GM19395 (cell line): Measurements from ENCODE around the gene KANSL1L.

Experiments used
- ATAC-seq: cut with Tn5 transposase; IDR thresholded peaks from one replicate; pipeline ENCODE4 v1.9.1; 2021; ENCODE audit warnings: mild to moderate bottlenecking, moderate library complexity; ENCODE audit not compliant: unreplicated experiment

The KANSL1L gene

GRCh38 chr2:210000464-210001324 is 170.5 kb downstream of the KANSL1L start:
- ATAC-seq: no peak

DNA sequence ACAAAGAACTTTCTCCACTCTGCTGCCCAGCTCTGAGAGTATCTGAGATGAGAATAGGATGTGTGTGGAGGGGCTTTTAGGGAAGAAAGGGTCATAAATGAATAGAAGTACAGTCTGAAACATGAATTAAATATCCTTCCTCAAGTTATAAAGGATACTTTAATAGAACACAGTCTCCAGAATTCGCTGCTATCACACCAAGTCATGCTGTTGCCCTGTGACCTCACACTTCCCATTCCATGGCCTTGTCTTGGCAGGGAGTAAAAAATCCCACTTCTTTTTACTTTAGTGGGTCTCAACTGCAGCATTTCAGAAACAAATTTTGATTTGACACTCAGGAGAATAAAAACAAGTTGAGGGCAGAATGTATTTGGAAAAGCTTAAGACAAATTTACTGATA is 172.6 kb downstream of the KANSL1L start:
- ATAC-seq: no peak

DNA sequence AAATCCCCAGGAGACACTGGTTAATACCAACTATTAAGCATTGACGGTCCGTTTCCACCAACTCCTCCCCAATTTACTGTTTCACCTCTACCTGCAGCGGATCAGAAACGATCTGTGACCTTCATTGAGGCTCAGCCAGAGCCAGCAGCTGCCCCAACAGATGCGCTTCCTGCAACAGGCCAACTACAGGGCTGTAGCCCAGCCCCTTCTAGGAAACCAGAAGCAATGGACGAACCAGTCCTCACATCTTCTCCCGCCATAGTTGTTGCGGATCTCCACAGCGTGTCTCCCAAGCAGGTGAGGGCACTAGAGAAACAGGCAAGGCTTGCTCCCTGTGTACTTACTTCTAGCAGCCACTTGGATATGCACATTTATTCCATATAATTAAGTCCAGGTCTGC is 177.2 kb downstream of the KANSL1L start:
- ATAC-seq: no peak

DNA sequence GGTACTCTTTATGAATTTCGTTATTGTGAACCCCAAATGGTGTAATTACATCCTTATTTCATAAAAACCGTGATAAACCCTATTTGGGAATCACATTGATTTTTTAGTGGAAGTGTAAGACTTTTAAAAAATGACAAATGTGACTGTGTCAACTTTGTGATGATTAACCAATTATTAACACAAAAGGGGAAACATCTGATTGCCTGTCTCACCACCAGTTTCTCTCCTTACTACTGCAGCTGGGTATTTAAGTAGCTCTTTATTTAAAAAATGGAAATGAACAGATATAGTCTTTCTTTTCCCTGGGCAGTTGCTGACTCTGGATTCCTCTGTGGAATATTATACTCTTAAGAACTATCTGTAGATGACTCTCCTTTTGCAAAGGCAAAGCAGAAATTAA is 180.4 kb downstream of the KANSL1L start:
- ATAC-seq: no peak

DNA sequence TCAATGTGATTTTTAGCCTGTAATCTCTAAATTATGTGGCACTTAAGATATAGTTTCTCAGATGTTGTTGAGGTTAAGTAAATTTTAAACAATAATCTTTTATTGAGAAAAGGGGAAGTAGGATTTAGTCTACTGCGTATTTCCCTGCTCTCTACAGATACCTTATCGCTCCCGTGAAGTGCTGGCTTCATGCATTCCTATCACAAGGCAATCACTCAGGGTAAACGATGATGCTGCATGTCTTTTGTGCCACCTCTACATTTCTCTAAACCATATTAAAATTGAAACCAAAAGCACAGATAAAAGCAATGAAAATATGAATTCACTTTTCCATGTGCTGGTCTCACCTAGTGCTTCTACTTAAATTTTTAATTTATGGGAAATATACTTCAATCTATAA is 183.2 kb downstream of the KANSL1L start:
- no peak for ATAC-seq

- no peak for ATAC-seq
These were observed 184.8 kb downstream of the KANSL1L start for GRCh38 chr2:209986415-209986814.

- ATAC-seq: no peak
These were observed 185.3 kb downstream of the KANSL1L start for GRCh38 chr2:209985874-209986273.

GRCh38 chr2:209984291-209984690 is 186.9 kb downstream of the KANSL1L start:
- ATAC-seq: no peak

DNA sequence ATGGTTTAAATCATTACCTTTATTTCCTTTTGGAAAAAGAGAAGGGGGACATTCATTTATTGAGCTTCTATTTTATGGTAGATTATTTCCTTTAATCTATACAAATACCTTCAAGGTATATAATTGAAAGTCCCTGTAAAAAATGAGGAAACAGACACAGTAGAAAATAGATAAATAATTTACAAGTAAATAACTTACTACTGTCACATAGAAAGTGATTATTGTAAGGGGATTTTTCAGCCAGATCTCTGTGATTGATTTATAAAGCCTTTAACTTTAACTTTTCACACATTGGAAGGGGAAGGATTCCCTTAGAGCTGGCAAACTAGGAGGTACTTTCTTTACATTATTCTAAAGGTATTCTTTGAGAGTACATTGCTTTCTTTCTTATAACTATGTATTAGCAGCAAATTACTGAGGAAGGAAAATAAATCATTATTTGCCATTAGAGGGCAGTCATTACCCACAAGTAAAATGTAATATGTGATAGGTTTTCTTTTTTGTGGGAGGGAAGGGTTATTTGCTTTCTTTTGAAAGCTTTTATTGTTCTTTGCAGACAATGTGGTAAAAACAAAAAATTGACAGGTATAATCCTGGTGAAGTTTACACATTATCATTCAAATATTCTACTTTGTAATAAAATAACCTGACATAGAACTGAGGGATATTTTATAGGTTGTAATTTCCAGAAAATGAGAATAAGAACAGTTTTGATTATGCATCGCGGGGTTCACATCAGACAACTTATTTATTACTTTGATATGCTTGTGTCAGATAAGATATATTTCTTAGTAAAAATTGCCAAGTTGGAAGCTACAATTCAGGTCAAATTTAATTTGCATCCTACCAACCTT is 193.6 kb downstream of the KANSL1L start:
- peak; percentile 62 for ATAC-seq

- ATAC-seq: peak; percentile 88
These were observed 194.4 kb downstream of the KANSL1L start for GRCh38 chr2:209976698-209977385.

GRCh38 chr2:209974576-209974975 is 196.6 kb downstream of the KANSL1L start:
- ATAC-seq: no peak

DNA sequence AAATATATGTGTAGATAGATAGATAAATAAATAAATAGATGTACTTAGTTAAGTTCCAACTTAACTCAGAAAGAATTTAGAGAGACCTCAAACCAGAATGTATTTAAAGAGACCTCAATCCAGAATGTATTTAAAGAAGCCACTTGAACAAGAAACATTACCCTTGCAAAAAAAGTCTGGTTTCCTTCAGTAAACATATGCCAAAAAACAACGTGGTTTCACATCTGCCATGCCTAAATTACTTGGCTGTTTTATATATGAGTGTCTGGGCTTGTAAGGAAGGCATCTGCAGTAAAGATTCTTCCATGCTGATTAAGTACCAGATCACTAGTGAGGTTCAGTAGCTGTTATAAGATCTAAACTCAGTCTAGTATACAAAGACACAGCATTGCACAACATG is 197.9 kb downstream of the KANSL1L start:
- ATAC-seq: no peak
